HEK293 (cell line): Measurements from ENCODE around the gene SEMG2.

ENCODE experiments used
- KLF10 ChIP-seq: fragments of 450-650 bp; IDR thresholded peaks from 2 replicates; pipeline ENCODE4 v1.5.1; 2018; ENCODE audit warnings: missing biosample characterization, mild to moderate bottlenecking, missing genetic modification characterization
- YY1 ChIP-seq: fragments of 450-650 bp; formaldehyde crosslinking; IDR thresholded peaks from 2 replicates; pipeline ENCODE4 v1.5.1; 2018; ENCODE audit warnings: missing biosample characterization, missing genetic modification characterization
- ZFP37 ChIP-seq: fragments of 450-650 bp; formaldehyde crosslinking; IDR thresholded peaks from 2 replicates; pipeline ENCODE4 v1.5.1; 2016; ENCODE audit warnings: missing biosample characterization, missing genetic modification characterization
- ZNF184 ChIP-seq: fragments of 450-650 bp; IDR thresholded peaks from 2 replicates; pipeline ENCODE4 v1.5.1; 2018; ENCODE audit warnings: missing biosample characterization, mild to moderate bottlenecking, missing genetic modification characterization
- ZNF324 ChIP-seq: fragments of 450-650 bp; formaldehyde crosslinking; IDR thresholded peaks from 2 replicates; pipeline ENCODE4 v1.5.1; 2016; ENCODE audit warnings: missing biosample characterization, missing genetic modification characterization
- ZNF350 ChIP-seq: fragments of 450-650 bp; formaldehyde crosslinking; IDR thresholded peaks from 2 replicates; pipeline ENCODE4 v1.5.0; 2017; ENCODE audit warnings: missing biosample characterization, mild to moderate bottlenecking, missing genetic modification characterization
- ZNF426 ChIP-seq: fragments of 450-650 bp; formaldehyde crosslinking; IDR thresholded peaks from 2 replicates; pipeline ENCODE4 v1.5.1; 2017; ENCODE audit warnings: missing biosample characterization, missing genetic modification characterization, mild to moderate bottlenecking, inconsistent platforms, moderate library complexity
- ZNF561 ChIP-seq: fragments of 450-650 bp; IDR thresholded peaks from 2 replicates; pipeline ENCODE4 v1.5.1; 2018; ENCODE audit warnings: missing biosample characterization, missing genetic modification characterization, borderline replicate concordance
- ZNF626 ChIP-seq: fragments of 450-650 bp; sonication (Bioruptor Pico); formaldehyde crosslinking; IDR thresholded peaks from 2 replicates; pipeline ENCODE4 v1.5.1; 2018; ENCODE audit warnings: missing biosample characterization, missing genetic modification characterization, inconsistent platforms
- TF ChIP-seq, protein P1 (sequence below): fragments of 450-650 bp; formaldehyde crosslinking; optimal IDR thresholded peaks from 2 replicates; pipeline ENCODE3; 2016; ENCODE audit warnings: missing biosample characterization, mild to moderate bottlenecking, missing genetic modification characterization
- TF ChIP-seq, protein P2 (sequence below): fragments of 450-650 bp; formaldehyde crosslinking; IDR thresholded peaks from 2 replicates; pipeline ENCODE4 v1.5.1; 2016; ENCODE audit warnings: missing biosample characterization, missing genetic modification characterization
- TF ChIP-seq, protein P3 (sequence below): fragments of 450-650 bp; formaldehyde crosslinking; IDR thresholded peaks from 2 replicates; pipeline ENCODE4 v1.5.1; 2016; ENCODE audit warnings: missing biosample characterization, missing genetic modification characterization
- TF ChIP-seq, protein P4 (sequence below): fragments of 450-650 bp; formaldehyde crosslinking; conservative IDR thresholded peaks from 2 replicates; pipeline ENCODE4 v1.5.1; 2016; ENCODE audit warnings: low read depth, missing biosample characterization, missing genetic modification characterization

DNA sequence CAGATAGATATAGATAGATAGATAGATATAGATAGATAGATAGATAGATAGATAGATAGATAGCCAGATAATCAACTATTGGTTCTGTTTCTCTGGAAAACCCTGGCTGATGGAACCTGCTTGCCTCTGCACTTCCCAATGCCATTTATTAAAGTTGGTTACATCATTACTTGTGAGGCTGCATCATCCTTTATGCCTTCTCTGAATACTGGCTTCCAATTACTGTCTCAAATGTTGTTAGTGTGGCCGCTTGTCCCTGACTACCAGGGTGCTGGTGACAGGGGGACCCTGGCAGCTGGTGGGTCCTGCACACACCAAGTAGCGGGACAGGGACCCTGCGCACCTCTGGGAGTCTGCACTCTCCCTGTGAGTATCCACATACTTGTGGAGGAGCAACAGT, 37.1 kb downstream of the SEMG2 start:
- no peak for TF ChIP-seq ZNF561 (tag by site-specific recombination)
- no peak for TF ChIP-seq ZNF324 (tag by site-specific recombination)
- TF ChIP-seq, protein P1, sequence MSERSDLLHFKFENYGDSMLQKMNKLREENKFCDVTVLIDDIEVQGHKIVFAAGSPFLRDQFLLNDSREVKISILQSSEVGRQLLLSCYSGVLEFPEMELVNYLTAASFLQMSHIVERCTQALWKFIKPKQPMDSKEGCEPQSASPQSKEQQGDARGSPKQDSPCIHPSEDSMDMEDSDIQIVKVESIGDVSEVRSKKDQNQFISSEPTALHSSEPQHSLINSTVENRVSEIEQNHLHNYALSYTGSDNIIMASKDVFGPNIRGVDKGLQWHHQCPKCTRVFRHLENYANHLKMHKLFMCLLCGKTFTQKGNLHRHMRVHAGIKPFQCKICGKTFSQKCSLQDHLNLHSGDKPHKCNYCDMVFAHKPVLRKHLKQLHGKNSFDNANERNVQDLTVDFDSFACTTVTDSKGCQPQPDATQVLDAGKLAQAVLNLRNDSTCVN (tag by site-specific recombination), result no peak
- TF ChIP-seq, protein P2, sequence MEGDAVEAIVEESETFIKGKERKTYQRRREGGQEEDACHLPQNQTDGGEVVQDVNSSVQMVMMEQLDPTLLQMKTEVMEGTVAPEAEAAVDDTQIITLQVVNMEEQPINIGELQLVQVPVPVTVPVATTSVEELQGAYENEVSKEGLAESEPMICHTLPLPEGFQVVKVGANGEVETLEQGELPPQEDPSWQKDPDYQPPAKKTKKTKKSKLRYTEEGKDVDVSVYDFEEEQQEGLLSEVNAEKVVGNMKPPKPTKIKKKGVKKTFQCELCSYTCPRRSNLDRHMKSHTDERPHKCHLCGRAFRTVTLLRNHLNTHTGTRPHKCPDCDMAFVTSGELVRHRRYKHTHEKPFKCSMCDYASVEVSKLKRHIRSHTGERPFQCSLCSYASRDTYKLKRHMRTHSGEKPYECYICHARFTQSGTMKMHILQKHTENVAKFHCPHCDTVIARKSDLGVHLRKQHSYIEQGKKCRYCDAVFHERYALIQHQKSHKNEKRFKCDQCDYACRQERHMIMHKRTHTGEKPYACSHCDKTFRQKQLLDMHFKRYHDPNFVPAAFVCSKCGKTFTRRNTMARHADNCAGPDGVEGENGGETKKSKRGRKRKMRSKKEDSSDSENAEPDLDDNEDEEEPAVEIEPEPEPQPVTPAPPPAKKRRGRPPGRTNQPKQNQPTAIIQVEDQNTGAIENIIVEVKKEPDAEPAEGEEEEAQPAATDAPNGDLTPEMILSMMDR (tag by site-specific recombination), result no peak
- TF ChIP-seq ZNF626 (tag by site-specific recombination), result no peak
- TF ChIP-seq, protein P3, sequence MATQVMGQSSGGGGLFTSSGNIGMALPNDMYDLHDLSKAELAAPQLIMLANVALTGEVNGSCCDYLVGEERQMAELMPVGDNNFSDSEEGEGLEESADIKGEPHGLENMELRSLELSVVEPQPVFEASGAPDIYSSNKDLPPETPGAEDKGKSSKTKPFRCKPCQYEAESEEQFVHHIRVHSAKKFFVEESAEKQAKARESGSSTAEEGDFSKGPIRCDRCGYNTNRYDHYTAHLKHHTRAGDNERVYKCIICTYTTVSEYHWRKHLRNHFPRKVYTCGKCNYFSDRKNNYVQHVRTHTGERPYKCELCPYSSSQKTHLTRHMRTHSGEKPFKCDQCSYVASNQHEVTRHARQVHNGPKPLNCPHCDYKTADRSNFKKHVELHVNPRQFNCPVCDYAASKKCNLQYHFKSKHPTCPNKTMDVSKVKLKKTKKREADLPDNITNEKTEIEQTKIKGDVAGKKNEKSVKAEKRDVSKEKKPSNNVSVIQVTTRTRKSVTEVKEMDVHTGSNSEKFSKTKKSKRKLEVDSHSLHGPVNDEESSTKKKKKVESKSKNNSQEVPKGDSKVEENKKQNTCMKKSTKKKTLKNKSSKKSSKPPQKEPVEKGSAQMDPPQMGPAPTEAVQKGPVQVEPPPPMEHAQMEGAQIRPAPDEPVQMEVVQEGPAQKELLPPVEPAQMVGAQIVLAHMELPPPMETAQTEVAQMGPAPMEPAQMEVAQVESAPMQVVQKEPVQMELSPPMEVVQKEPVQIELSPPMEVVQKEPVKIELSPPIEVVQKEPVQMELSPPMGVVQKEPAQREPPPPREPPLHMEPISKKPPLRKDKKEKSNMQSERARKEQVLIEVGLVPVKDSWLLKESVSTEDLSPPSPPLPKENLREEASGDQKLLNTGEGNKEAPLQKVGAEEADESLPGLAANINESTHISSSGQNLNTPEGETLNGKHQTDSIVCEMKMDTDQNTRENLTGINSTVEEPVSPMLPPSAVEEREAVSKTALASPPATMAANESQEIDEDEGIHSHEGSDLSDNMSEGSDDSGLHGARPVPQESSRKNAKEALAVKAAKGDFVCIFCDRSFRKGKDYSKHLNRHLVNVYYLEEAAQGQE, result no peak
- TF ChIP-seq YY1 (tag by site-specific recombination), result no peak
- TF ChIP-seq ZNF184 (tag by site-specific recombination), result no peak
- no peak for TF ChIP-seq KLF10
- no peak for TF ChIP-seq ZNF350 (tag by site-specific recombination)
- TF ChIP-seq ZNF426 (tag by site-specific recombination), result no peak
- no peak for TF ChIP-seq ZFP37 (tag by site-specific recombination)
- TF ChIP-seq, protein P4, sequence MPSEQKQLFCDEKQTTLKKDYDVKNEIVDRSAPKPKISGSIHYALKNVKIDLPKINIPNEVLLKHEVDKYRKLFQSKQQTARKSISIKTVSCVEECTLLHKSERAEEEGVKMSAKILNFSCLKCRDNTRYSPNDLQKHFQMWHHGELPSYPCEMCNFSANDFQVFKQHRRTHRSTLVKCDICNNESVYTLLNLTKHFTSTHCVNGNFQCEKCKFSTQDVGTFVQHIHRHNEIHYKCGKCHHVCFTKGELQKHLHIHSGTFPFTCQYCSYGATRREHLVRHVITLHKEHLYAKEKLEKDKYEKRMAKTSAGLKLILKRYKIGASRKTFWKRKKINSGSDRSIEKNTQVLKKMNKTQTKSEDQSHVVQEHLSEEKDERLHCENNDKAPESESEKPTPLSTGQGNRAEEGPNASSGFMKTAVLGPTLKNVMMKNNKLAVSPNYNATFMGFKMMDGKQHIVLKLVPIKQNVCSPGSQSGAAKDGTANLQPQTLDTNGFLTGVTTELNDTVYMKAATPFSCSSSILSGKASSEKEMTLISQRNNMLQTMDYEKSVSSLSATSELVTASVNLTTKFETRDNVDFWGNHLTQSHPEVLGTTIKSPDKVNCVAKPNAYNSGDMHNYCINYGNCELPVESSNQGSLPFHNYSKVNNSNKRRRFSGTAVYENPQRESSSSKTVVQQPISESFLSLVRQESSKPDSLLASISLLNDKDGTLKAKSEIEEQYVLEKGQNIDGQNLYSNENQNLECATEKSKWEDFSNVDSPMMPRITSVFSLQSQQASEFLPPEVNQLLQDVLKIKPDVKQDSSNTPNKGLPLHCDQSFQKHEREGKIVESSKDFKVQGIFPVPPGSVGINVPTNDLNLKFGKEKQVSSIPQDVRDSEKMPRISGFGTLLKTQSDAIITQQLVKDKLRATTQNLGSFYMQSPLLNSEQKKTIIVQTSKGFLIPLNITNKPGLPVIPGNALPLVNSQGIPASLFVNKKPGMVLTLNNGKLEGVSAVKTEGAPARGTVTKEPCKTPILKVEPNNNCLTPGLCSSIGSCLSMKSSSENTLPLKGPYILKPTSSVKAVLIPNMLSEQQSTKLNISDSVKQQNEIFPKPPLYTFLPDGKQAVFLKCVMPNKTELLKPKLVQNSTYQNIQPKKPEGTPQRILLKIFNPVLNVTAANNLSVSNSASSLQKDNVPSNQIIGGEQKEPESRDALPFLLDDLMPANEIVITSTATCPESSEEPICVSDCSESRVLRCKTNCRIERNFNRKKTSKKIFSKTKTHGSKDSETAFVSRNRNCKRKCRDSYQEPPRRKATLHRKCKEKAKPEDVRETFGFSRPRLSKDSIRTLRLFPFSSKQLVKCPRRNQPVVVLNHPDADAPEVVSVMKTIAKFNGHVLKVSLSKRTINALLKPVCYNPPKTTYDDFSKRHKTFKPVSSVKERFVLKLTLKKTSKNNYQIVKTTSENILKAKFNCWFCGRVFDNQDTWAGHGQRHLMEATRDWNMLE (tag by site-specific recombination), result no peak
